SK-N-SH (cell line): ENCODE measurements around the gene CHD2. TPM values are rescaled to one million over a fixed set of nuclear protein-coding genes. Genes with fewer than 3 reads are reported as not detected.
A peak's percentile ranks its signal among the peaks of the same experiment; 100 is the strongest.

Source experiments
- CTCF ChIA-PET: fragments of 300-600, 350-600 bp; formaldehyde crosslinking; extraction: SDS; loops from one replicate; lab custom pipeline; 2021; lab: Yijun Ruan, JAX
- POLR2A ChIA-PET: fragments of 350-600 bp; sonication (Branson Sonifier 250); formaldehyde crosslinking; extraction: SDS; loops from one replicate; lab custom pipeline; 2020; ENCODE audit warnings: antibody characterized with exemption, inconsistent platforms; lab: Yijun Ruan, JAX
- DNase-seq: peaks from one replicate; pipeline ENCODE4 v3.0.0; 2012
- H2AFZ ChIP-seq: fragments of 200-600 bp; sonication (generic); 2 replicates; pipeline ENCODE4 v1.8.1; 2016; ENCODE audit warnings: antibody characterized with exemption, mild to moderate bottlenecking, low read depth
- H3F3A ChIP-seq: fragments of 200-600 bp; sonication (generic); replicated peaks from 2 replicates; pipeline ENCODE3; 2016; ENCODE audit warnings: antibody characterized with exemption, mild to moderate bottlenecking; ENCODE audit not compliant: insufficient read depth
- H3K27ac ChIP-seq, 2 experiments: fragments of 200-500 bp in 1 of 2; fragments of 200-600 bp in 1 of 2; sonication (Bioruptor generic) in 1 of 2; sonication (generic), shearing (Covaris generic) in 1 of 2; 2 replicates each; pipeline versions ENCODE4 v1.5.1 to v1.6.1; 2014 to 2016; ENCODE audit warnings: low read depth in 2 of 2, inconsistent platforms in 1 of 2, low read length in 1 of 2, mild to moderate bottlenecking in 1 of 2, mixed read lengths in 1 of 2
- H3K27me3 ChIP-seq: fragments of 200-600 bp; sonication (generic), shearing (Covaris generic); 2 replicates; pipeline ENCODE4 v1.6.1; 2016; ENCODE audit warnings: mixed run types; ENCODE audit not compliant: insufficient read depth
- H3K36me3 ChIP-seq, 2 experiments: fragments of 200-500 bp in 1 of 2; fragments of 200-600 bp in 1 of 2; sonication (Bioruptor generic) in 1 of 2; sonication (generic) in 1 of 2; replicated peaks in 1 of 2; 2 replicates each; pipeline versions ENCODE3 to v1.5.1; 2014 to 2016; ENCODE audit warnings: low read length in 1 of 2, mild to moderate bottlenecking in 1 of 2; ENCODE audit not compliant: insufficient read depth in 2 of 2, control insufficient read depth in 1 of 2
- H3K4me1 ChIP-seq, 2 experiments: fragments of 200-500 bp in 1 of 2; fragments of 200-600 bp in 1 of 2; sonication (Bioruptor generic) in 1 of 2; sonication (generic), shearing (Covaris generic) in 1 of 2; 2 replicates each; pipeline versions ENCODE4 v1.5.1 to v1.6.1; 2014 to 2016; ENCODE audit warnings: low read depth in 1 of 2, low read length in 1 of 2, mixed run types in 1 of 2; ENCODE audit not compliant: insufficient read depth in 2 of 2, control insufficient read depth in 1 of 2
- H3K4me2 ChIP-seq: fragments of 200-600 bp; sonication (generic), shearing (Covaris generic); 2 replicates; pipeline ENCODE4 v1.6.1; 2017; ENCODE audit warnings: mixed run types
- H3K4me3 ChIP-seq, 2 experiments: fragments of 200-500 bp in 1 of 2; fragments of 200-600 bp in 1 of 2; sonication (Bioruptor generic) in 1 of 2; sonication (generic), shearing (Covaris generic) in 1 of 2; 2 replicates each; pipeline versions ENCODE4 v1.5.1 to v1.8.1; 2014 to 2016; ENCODE audit warnings: low read depth in 2 of 2, inconsistent platforms in 1 of 2, low read length in 1 of 2, mild to moderate bottlenecking in 1 of 2, mixed read lengths in 1 of 2, moderate library complexity in 1 of 2
- H3K79me2 ChIP-seq: fragments of 200-600 bp; sonication (generic); 2 replicates; pipeline ENCODE4 v1.8.1; 2017; ENCODE audit warnings: mild to moderate bottlenecking; ENCODE audit not compliant: insufficient read depth
- H3K9ac ChIP-seq: fragments of 200-600 bp; sonication (generic); 2 replicates; pipeline ENCODE4 v1.6.1; 2017; ENCODE audit warnings: mixed run types
- H3K9me2 ChIP-seq: fragments of 200-600 bp; sonication (generic); 2 replicates; pipeline ENCODE4 v1.6.1; 2017; ENCODE audit warnings: mixed run types
- H3K9me3 ChIP-seq: fragments of 200-600 bp; sonication (generic); 2 replicates; pipeline ENCODE4 v1.6.1; 2017; ENCODE audit warnings: mixed run types, mild to moderate bottlenecking, moderate library complexity
- H4K20me1 ChIP-seq: fragments of 200-600 bp; sonication (generic); 2 replicates; pipeline ENCODE4 v1.6.1; 2017; ENCODE audit warnings: mild to moderate bottlenecking, mixed run types; ENCODE audit not compliant: insufficient read depth
- CTCF ChIP-seq: fragments of 200-600 bp; sonication (generic); IDR thresholded peaks from 2 replicates; pipeline ENCODE4 v1.6.1; 2017; ENCODE audit warnings: antibody characterized with exemption, mild to moderate bottlenecking, moderate library complexity
- EP300 ChIP-seq, 2 experiments: IDR thresholded peaks; 2 replicates each; pipeline versions ENCODE4 v1.4.0 to v1.6.1; 2012; ENCODE audit warnings: borderline replicate concordance in 1 of 2, low read depth in 1 of 2, low read length in 1 of 2
- FOSL2 ChIP-seq: IDR thresholded peaks from 2 replicates; pipeline ENCODE4 v1.4.0; 2012; ENCODE audit warnings: low read depth, mild to moderate bottlenecking, moderate library complexity, borderline replicate concordance
- FOXM1 ChIP-seq: IDR thresholded peaks from 2 replicates; pipeline ENCODE4 v1.4.0; 2012; ENCODE audit warnings: low read depth, mild to moderate bottlenecking
- GATA2 ChIP-seq: sonication (generic); formaldehyde crosslinking; IDR thresholded peaks from 2 replicates; pipeline ENCODE4 v1.5.0; 2020; ENCODE audit warnings: mild to moderate bottlenecking, missing genetic modification reagents
- IRF3 ChIP-seq: fragments of 150-350 bp; IDR thresholded peaks from 2 replicates; pipeline ENCODE4 v1.6.1; 2016; ENCODE audit warnings: mild to moderate bottlenecking, low read depth, low read length
- MEF2A ChIP-seq: IDR thresholded peaks from 2 replicates; pipeline ENCODE4 v1.4.0; 2012; ENCODE audit warnings: low read depth, borderline replicate concordance
- MXI1 ChIP-seq: IDR thresholded peaks from 2 replicates; pipeline ENCODE4 v1.6.1; 2012; ENCODE audit warnings: mild to moderate bottlenecking, low read depth, low read length, improper control_type of control experiment
- NFIC ChIP-seq: IDR thresholded peaks from 2 replicates; pipeline ENCODE4 v1.4.0; 2012; ENCODE audit warnings: borderline replicate concordance
- NRF1 ChIP-seq: IDR thresholded peaks from 2 replicates; pipeline ENCODE4 v1.6.1; 2012; ENCODE audit warnings: low read depth, mild to moderate bottlenecking, low read length
- RAD21 ChIP-seq: IDR thresholded peaks from 2 replicates; pipeline ENCODE4 v1.6.1; 2012; ENCODE audit warnings: mild to moderate bottlenecking, low read length
- RCOR1 ChIP-seq: fragments of 150-350 bp; IDR thresholded peaks from 2 replicates; pipeline ENCODE4 v1.6.1; 2017; ENCODE audit warnings: antibody characterized with exemption, low read length
- RFX5 ChIP-seq: IDR thresholded peaks from 2 replicates; pipeline ENCODE4 v1.6.1; 2012; ENCODE audit warnings: mild to moderate bottlenecking, improper control_type of control experiment, low read length
- TEAD4 ChIP-seq: IDR thresholded peaks from 2 replicates; pipeline ENCODE4 v1.4.0; 2012; ENCODE audit warnings: mild to moderate bottlenecking, borderline replicate concordance; ENCODE audit not compliant: insufficient read depth
- USF2 ChIP-seq: fragments of 150-350 bp; IDR thresholded peaks from 2 replicates; pipeline ENCODE4 v1.6.1; 2017; ENCODE audit warnings: antibody characterized with exemption, low read length, low read depth, borderline replicate concordance
- YY1 ChIP-seq: IDR thresholded peaks from 2 replicates; pipeline ENCODE4 v1.4.0; 2012; ENCODE audit warnings: low read depth, mild to moderate bottlenecking
- WGBS: methylation state at CpG from one replicate; pipeline ENCODE4 v1.1.6; 2017; ENCODE audit warnings: low lambda C conversion rate; 5-methylcytosine and 5-hydroxymethylcytosine counted together
- polyA plus RNA-seq, 3 experiments: library from polyadenylated mRNA; depleted of rRNA; stranded (reverse); fragments of >200 nt; gene quantifications; 2 replicates each; pipeline ENCODE4 v1.2.3, GENCODE V29; 2012
- TF ChIP-seq, protein P1 (sequence below): IDR thresholded peaks from 2 replicates; pipeline ENCODE4 v1.4.0; 2012; ENCODE audit warnings: low read depth, borderline replicate concordance
- TF ChIP-seq, protein P2 (sequence below): IDR thresholded peaks from 2 replicates; pipeline ENCODE4 v1.4.0; 2012; ENCODE audit warnings: low read depth, borderline replicate concordance
- TF ChIP-seq, protein P3 (sequence below): IDR thresholded peaks from 2 replicates; pipeline ENCODE4 v1.6.1; 2012; ENCODE audit warnings: mild to moderate bottlenecking, low read depth, low read length, moderate library complexity

Gene CHD2
- polyA plus RNA-seq, 1 of the 3 experiments (the other 2 are of a cell fraction): 25.3 TPM

GRCh38 chr15:92880796-92881195, 19.3 kb upstream of the CHD2 start:
- Histone ChIP-seq H2AFZ (no peak overlapping the region; the same call in none of the 2 replicates), H3K9me3 (no peaks in the 10 kb centered on the region), H3K4me1 (peaks cover 4 to 8% of the 10 kb centered on the region in 2 experiments; a peak in 3 of 4 replicates), H3K4me2 (no peak overlapping the region), H3K27me3 (no peaks in the 10 kb centered on the region), H3K36me3 (peaks cover 6 to 19% of the 10 kb centered on the region in 2 experiments), H4K20me1 (peaks cover 16% of the 10 kb centered on the region; the same call in 1 of the 2 replicates), H3K79me2 (peaks cover 30% of the 10 kb centered on the region), H3K27ac (peak overlapping the region in 1 of 2 experiments; percentile 88; a peak in 1 of 4 replicates), H3K9ac (no peak overlapping the region), H3K9me2 (no peaks in the 10 kb centered on the region), H3K4me3 (no peak overlapping the region), H3F3A (no peaks in the 10 kb centered on the region)
- POLR2A ChIA-PET: interaction anchor here (0.6 to 4.5 kb wide), 2 partner anchors 50 to 318 kb away, joined by 5 to 50 read pairs; no protein-coding TSS in a partner anchor
- CTCF ChIA-PET: interaction anchor here (0.8 to 2.6 kb wide), 3 partner anchors 11 to 57 kb away, joined by 3 to 7 read pairs (median 4); partner anchors contain the start of gene CHD2
- no peak for DNase-seq
- 77% methylated on average over 2 of the region's 2 CpGs for WGBS
- TF ChIP-seq YY1 (no peak), MEF2A (no peak), IRF3 (no peak), NRF1 (no peak), MXI1 (no peak), FOSL2 (no peak), NFIC (no peak), RAD21 (no peak), FOXM1 (no peak), USF2 (no peak), TEAD4 (no peak), EP300 (IDR thresholded peaks at IDR 0.05; ENCODE audit: borderline replicate concordance in 1 of 2, low read depth in 1 of 2, low read length in 1 of 2) (no peak), GATA2 (CRISPR knock-in tag) (no peak), CTCF (no peak), RCOR1 (no peak), RFX5 (no peak)
- TF ChIP-seq, protein P1, sequence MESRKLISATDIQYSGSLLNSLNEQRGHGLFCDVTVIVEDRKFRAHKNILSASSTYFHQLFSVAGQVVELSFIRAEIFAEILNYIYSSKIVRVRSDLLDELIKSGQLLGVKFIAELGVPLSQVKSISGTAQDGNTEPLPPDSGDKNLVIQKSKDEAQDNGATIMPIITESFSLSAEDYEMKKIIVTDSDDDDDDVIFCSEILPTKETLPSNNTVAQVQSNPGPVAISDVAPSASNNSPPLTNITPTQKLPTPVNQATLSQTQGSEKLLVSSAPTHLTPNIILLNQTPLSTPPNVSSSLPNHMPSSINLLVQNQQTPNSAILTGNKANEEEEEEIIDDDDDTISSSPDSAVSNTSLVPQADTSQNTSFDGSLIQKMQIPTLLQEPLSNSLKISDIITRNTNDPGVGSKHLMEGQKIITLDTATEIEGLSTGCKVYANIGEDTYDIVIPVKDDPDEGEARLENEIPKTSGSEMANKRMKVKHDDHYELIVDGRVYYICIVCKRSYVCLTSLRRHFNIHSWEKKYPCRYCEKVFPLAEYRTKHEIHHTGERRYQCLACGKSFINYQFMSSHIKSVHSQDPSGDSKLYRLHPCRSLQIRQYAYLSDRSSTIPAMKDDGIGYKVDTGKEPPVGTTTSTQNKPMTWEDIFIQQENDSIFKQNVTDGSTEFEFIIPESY: no peak
- TF ChIP-seq, protein P2, sequence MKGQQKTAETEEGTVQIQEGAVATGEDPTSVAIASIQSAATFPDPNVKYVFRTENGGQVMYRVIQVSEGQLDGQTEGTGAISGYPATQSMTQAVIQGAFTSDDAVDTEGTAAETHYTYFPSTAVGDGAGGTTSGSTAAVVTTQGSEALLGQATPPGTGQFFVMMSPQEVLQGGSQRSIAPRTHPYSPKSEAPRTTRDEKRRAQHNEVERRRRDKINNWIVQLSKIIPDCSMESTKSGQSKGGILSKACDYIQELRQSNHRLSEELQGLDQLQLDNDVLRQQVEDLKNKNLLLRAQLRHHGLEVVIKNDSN: no peak
- TF ChIP-seq, protein P3, sequence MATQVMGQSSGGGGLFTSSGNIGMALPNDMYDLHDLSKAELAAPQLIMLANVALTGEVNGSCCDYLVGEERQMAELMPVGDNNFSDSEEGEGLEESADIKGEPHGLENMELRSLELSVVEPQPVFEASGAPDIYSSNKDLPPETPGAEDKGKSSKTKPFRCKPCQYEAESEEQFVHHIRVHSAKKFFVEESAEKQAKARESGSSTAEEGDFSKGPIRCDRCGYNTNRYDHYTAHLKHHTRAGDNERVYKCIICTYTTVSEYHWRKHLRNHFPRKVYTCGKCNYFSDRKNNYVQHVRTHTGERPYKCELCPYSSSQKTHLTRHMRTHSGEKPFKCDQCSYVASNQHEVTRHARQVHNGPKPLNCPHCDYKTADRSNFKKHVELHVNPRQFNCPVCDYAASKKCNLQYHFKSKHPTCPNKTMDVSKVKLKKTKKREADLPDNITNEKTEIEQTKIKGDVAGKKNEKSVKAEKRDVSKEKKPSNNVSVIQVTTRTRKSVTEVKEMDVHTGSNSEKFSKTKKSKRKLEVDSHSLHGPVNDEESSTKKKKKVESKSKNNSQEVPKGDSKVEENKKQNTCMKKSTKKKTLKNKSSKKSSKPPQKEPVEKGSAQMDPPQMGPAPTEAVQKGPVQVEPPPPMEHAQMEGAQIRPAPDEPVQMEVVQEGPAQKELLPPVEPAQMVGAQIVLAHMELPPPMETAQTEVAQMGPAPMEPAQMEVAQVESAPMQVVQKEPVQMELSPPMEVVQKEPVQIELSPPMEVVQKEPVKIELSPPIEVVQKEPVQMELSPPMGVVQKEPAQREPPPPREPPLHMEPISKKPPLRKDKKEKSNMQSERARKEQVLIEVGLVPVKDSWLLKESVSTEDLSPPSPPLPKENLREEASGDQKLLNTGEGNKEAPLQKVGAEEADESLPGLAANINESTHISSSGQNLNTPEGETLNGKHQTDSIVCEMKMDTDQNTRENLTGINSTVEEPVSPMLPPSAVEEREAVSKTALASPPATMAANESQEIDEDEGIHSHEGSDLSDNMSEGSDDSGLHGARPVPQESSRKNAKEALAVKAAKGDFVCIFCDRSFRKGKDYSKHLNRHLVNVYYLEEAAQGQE: no peak
